Embryonic facial prominence (tissue), 1 donor: ENCODE data around the gene CAMTA1.

ENCODE experiments used
- DNase-seq: peaks from one replicate; pipeline ENCODE4 v3.0.0-alpha.2; 2016; ENCODE audit errors: extremely low spot score

The CAMTA1 gene

GRCh38 chr1:7339014-7339413, 553.8 kb downstream of the CAMTA1 start:
- no peak for DNase-seq

- DNase-seq = no peak
These were observed 554.7 kb downstream of the CAMTA1 start for GRCh38 chr1:7339953-7340352.

GRCh38 chr1:7341145-7341905, 556.1 kb downstream of the CAMTA1 start:
- DNase-seq = no peak

GRCh38 chr1:7343882-7344281, 558.6 kb downstream of the CAMTA1 start:
- DNase-seq = no peak

- DNase-seq = no peak
These were observed 559.0 kb downstream of the CAMTA1 start for GRCh38 chr1:7344299-7344698.

GRCh38 chr1:7345516-7345915, 560.3 kb downstream of the CAMTA1 start:
- no peak for DNase-seq

GRCh38 chr1:7346070-7346596, 560.9 kb downstream of the CAMTA1 start:
- no peak for DNase-seq

- DNase-seq = no peak
These were observed 561.6 kb downstream of the CAMTA1 start for GRCh38 chr1:7346600-7347570.

GRCh38 chr1:7348073-7348472, 562.8 kb downstream of the CAMTA1 start:
- no peak for DNase-seq

GRCh38 chr1:7348580-7348979, 563.3 kb downstream of the CAMTA1 start:
- DNase-seq = no peak

- DNase-seq = no peak
These were observed 565.5 kb downstream of the CAMTA1 start for GRCh38 chr1:7350804-7351203.

- DNase-seq = no peak
These were observed 566.4 kb downstream of the CAMTA1 start for GRCh38 chr1:7351649-7352048.

GRCh38 chr1:7352364-7352763, 567.1 kb downstream of the CAMTA1 start:
- DNase-seq = no peak

GRCh38 chr1:7352974-7353373, 567.7 kb downstream of the CAMTA1 start:
- DNase-seq = no peak

GRCh38 chr1:7355646-7356045, 570.4 kb downstream of the CAMTA1 start:
- DNase-seq = no peak

- no peak for DNase-seq
These were observed 570.8 kb downstream of the CAMTA1 start for GRCh38 chr1:7356079-7356478.

GRCh38 chr1:7358425-7358824, 573.2 kb downstream of the CAMTA1 start:
- no peak for DNase-seq

- no peak for DNase-seq
These were observed 575.3 kb downstream of the CAMTA1 start for GRCh38 chr1:7360526-7360925.

- DNase-seq = no peak
These were observed 577.7 kb downstream of the CAMTA1 start for GRCh38 chr1:7362947-7363346.

GRCh38 chr1:7363450-7363849, 578.2 kb downstream of the CAMTA1 start:
- no peak for DNase-seq

GRCh38 chr1:7365706-7366105, 580.5 kb downstream of the CAMTA1 start:
- no peak for DNase-seq

- no peak for DNase-seq
These were observed 581.2 kb downstream of the CAMTA1 start for GRCh38 chr1:7366286-7366954.
